Activated T-cell treated with anti-CD3 and anti-CD28 coated beads for 1 hour (primary cell): ENCODE data around the gene CCER1.
"Not testable (repeated sequence)": the region's sequence is repeated elsewhere in the genome, so short reads cannot be mapped to it uniquely, and the experiment has no call there.

ENCODE experiments used
- DNase-seq: peaks from one replicate; pipeline ENCODE4 v3.0.0-alpha.2; 2020; ENCODE audit warnings: low read depth

Gene CCER1

GRCh38 chr12:90954921-90955320 is at the start of gene CCER1:
Gene CCER1 (minus strand): TSS chr12:90955176. CDS start chr12:90954742, 434 bp downstream.
- no peak for DNase-seq

- no peak for DNase-seq
Measured at GRCh38 chr12:91003737-91004136, 48.8 kb upstream of the CCER1 start.

GRCh38 chr12:91001306-91001705 is 46.3 kb upstream of the CCER1 start:
- DNase-seq = no peak

DNA sequence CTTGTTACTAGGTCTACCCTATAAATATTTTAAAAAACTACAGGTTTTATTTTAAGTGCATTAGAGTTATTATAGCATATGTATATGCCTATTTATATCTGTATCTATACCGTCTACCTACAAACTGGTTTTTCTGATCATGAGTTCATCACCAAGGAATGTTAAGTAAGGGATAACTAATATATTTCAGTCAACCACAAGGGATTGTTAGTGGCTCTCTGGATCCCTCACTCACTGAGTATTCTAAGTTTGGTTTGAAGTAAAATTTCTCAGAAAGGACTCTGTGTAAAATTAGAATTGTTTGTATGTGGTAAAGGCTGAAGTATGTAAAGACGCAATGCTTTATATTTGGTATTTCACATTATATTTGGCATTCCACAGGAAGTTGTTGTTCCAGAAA is 45.0 kb upstream of the CCER1 start:
- DNase-seq = no peak

DNA sequence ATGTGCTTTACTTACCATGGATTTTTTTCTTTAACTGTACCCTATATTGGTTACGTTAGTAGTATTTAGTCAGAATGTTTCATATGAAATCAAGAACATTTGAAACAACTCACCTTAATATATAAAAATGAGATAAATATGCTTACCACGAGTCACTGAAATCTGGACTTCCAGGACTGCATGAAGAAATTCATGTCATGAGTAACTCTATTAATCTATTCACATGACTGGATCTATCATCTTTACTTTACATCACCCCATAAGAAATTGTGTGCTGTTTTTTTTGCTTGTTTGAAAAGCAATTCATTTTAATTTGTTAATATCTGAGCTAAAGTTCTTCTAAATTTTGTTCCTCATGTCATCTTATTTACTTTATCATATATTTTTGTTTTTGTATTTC is 44.6 kb upstream of the CCER1 start:
- no peak for DNase-seq

- DNase-seq = no peak
Measured at GRCh38 chr12:90995010-90995409, 40.0 kb upstream of the CCER1 start.

GRCh38 chr12:90991952-90992465 is 37.0 kb upstream of the CCER1 start:
- no peak for DNase-seq

- no peak for DNase-seq
Measured at GRCh38 chr12:90990611-90991010, 35.6 kb upstream of the CCER1 start.

DNA sequence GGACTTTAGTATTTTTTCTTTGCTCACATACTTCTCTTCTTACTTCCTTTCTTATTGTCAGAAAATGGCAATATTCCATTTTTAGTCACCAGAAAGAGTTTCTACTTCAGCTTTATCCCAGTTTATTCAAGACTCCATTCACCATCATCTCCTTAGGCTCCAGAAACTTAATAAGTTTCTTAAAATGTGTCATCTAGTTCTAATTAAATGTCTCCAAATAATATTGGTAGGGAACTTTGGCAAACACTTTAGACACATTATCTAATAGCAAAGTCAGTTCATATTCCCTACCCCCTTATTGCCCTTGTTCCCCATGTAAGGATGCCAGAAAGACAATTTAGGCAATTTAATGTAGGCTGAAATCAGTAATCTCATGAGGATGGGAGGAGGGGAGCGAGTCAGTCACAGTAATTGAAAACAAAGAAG is 34.7 kb upstream of the CCER1 start:
- DNase-seq = no peak

DNA sequence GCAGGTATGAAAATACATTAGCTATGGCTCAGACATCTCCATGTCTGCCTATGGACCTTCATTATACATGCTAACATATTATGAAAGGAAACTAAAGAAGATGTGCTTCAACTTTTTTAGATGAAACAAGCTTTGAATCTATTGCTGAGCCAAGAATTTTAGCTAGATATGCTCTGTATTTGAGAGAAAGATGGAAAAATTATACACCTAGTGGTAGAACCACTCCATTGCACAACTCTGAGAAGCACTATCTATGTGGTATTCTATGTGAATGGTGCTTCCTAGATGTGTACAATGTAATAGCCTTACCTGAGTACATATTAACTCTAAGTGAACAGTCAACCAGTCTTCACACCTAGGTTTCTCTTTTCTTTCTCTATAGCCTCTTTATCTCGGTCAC is 32.5 kb upstream of the CCER1 start:
- DNase-seq = no peak

DNA sequence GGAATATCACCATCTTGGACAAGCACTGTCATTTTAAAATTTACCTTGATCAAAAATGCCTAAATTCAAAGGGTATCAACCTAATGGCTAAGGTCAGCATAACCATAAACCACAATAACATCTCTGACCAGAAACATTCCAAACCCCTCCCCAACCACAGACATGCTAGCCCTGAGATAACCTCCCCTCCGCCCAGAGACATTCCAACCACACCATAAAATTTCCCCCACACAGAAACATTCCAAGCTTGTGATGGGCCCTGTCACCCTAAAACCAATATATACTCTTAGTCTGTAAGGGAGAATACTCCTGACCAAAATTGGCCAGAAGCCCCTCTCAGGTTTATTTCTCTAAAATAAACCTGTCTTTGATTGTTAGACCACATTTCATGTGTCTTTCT is 32.1 kb upstream of the CCER1 start:
- DNase-seq = no peak

- not testable (repeated sequence) for DNase-seq
Measured at GRCh38 chr12:90985331-90985730, 30.4 kb upstream of the CCER1 start.

DNA sequence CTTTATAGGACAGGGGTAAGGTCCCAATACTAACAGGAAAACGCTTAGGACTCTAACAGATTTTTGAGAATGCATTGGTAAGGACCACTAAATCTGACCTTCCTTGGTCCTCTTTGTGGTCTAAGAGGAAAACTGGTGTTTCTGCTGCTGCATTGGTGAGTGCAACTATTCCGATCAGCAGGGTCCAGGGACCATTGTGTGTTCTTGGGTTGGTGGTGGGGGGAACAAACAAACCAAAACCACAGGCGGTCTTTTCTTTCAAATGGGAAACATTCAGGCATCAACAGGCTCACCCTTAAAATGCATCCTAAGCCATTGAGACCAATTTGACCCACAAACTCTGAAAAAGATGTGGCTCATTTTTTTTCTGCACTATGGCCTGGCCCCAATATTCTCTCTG is 29.1 kb upstream of the CCER1 start:
- DNase-seq = no peak

DNA sequence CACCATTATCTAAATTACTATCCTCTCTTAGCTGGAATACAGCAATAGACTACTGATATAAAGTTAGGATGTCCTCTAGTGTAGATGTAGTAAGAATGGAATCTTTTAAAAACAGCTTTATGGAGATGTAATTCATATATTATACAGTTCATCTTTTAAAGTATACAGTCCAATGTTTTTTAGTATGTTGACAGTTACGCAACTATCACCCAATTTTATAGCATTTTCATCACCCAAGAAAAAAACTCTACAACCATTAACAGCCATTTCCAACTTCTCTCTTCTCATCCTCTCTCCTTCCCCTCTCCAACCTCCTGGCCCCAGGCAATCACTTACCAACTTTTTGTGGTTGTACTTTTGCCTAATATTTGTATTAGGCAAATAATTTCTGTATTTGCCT is 27.2 kb upstream of the CCER1 start:
- no peak for DNase-seq

- no peak for DNase-seq
Measured at GRCh38 chr12:90979951-90980350, 25.0 kb upstream of the CCER1 start.

GRCh38 chr12:90979019-90979418 is 24.0 kb upstream of the CCER1 start:
- DNase-seq = no peak

DNA sequence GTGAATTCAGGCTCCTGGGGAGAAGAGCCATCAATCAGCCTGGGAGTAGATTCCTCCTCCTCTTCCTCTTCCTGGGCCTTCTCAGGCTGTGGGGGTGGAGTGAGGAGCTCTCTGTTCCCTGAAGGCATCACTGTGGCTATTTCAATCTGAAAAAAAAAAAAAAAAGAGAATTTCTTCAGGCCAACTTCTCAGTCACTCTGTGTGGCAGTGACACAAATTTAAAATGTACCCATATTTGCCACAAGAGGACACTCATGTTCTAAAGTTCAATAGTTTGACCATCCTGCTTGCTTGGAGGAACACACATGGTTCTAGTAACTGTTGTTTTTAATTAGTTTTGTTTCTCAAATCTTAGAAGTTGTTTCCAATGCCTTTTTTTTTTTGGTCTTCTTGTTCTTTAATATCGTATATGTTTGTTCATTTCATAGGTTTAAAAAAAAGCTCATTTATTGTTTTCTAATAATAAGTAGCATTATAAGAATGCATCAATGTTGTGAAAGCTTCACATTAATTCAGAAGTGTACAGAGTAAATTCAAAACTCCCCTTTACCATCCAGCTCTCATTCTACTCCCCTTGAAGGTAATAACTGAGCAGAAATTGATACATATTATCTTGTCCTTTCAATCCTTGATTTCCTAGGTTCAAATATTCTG is 23.3 kb upstream of the CCER1 start:
- no peak for DNase-seq

- no peak for DNase-seq
Measured at GRCh38 chr12:90977224-90977623, 22.2 kb upstream of the CCER1 start.

DNA sequence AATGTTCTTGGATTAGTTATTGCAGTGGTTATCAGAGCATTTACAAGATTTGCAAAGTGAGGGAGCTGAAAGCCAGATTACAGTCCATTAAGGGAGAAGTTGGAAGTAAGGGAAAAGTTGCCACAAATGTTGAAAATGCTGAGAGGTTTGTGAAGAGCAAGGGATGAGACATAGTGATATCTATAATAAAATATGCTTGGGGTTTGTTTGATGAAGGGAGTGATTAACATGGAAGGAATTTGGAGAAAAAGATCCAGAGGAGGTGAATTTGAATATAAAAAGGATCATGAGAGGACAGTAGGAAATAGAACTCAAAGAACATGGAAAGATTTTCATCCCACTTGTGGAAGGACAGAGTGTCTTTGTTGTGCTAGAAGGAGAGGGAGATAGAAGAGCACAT is 19.3 kb upstream of the CCER1 start:
- no peak for DNase-seq

GRCh38 chr12:90972226-90972625 is 17.2 kb upstream of the CCER1 start:
- DNase-seq = no peak

- DNase-seq = no peak
Measured at GRCh38 chr12:90970911-90971310, 15.9 kb upstream of the CCER1 start.

DNA sequence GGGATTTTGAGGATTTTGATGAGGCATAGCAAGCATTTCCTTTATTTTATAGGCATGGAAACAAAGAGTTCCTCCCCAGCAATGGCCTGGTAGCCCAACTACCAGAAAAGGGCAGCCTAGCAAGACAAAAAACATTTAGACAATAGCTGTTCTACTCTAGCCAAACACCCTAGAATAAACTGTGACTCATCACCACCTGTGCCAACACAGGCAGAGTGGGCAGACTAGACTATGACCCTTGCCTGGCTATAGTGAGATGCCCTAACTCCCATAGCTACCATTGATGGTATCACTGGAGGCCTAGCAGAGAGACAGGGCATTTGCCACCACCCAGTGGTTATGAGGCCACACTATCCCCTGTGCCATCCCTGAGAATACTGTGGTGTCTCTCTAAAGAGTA is 15.5 kb upstream of the CCER1 start:
- no peak for DNase-seq

- no peak for DNase-seq
Measured at GRCh38 chr12:90969851-90970250, 14.9 kb upstream of the CCER1 start.

DNA sequence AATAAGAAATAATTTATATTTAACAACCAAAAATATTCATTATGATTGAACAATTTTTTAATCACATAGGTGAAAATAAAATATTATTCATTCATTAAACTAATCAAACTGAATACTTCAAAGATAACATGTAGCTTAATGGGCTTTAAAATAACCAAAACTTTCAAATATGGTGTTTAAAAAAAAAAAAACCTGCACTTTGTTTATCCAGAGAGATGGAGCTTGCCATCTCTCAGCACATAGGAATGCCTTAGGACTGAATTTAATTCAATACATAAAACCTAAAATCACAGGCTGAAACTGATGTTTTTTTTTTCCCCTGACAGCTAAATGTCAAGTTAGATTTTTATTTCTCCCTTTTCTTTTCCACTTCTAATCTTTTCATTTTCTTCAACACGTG is 14.4 kb upstream of the CCER1 start:
- no peak for DNase-seq
